Inflammatory macrophage treated with lipopolysaccharide for 4 hours (primary cell): Measurements from ENCODE around the gene CRYGA.

Experiments used
- DNase-seq: peaks from one replicate; pipeline ENCODE4 v3.0.0-alpha.2; 2020

CRYGA gene

GRCh38 chr2:208163489-208163888 is at the start of gene CRYGA:
CRYGA (minus strand) TSS chr2:208163589; CDS start chr2:208163556, 33 bp downstream.
- DNase-seq: no peak

- no peak for DNase-seq
These were observed 47.5 kb upstream of the CRYGA start for GRCh38 chr2:208210688-208211451.

GRCh38 chr2:208208335-208209085 is 45.1 kb upstream of the CRYGA start:
- no peak for DNase-seq

GRCh38 chr2:208207769-208208168 is 44.4 kb upstream of the CRYGA start:
- peak; percentile 16 for DNase-seq

GRCh38 chr2:208204166-208204565 is 40.8 kb upstream of the CRYGA start:
- no peak for DNase-seq

GRCh38 chr2:208195531-208195930 is 32.1 kb upstream of the CRYGA start:
- no peak for DNase-seq

- DNase-seq: no peak
These were observed 29.3 kb upstream of the CRYGA start for GRCh38 chr2:208192611-208193236.

- no peak for DNase-seq
These were observed 26.6 kb upstream of the CRYGA start, which contains the start of gene C2orf80 for GRCh38 chr2:208189810-208190503. C2orf80 (minus strand) TSS chr2:208190030; CDS start chr2:208186986, 3,044 bp downstream.

GRCh38 chr2:208189069-208189809 is 25.9 kb upstream of the CRYGA start:
- DNase-seq: no peak

GRCh38 chr2:208186893-208187292 is 23.5 kb upstream of the CRYGA start:
- DNase-seq: no peak

- no peak for DNase-seq
These were observed 23.1 kb upstream of the CRYGA start for GRCh38 chr2:208186465-208186864.

GRCh38 chr2:208183972-208184705 is 20.8 kb upstream of the CRYGA start:
- peak; percentile 25 for DNase-seq

GRCh38 chr2:208183526-208183925 is 20.1 kb upstream of the CRYGA start:
- no peak for DNase-seq

GRCh38 chr2:208182835-208183234 is 19.4 kb upstream of the CRYGA start:
- DNase-seq: peak; percentile 15

- DNase-seq: no peak
These were observed 15.7 kb upstream of the CRYGA start for GRCh38 chr2:208179028-208179609.

- DNase-seq: no peak
These were observed 12.4 kb upstream of the CRYGA start for GRCh38 chr2:208175840-208176153.

GRCh38 chr2:208175069-208175839 is 11.9 kb upstream of the CRYGA start:
- peak; percentile 89 for DNase-seq

- no peak for DNase-seq
These were observed 10.8 kb upstream of the CRYGA start for GRCh38 chr2:208174144-208174543.

- DNase-seq: peak; percentile 82
These were observed 8.7 kb upstream of the CRYGA start for GRCh38 chr2:208172125-208172524.

GRCh38 chr2:208164951-208165755 is 1.8 kb upstream of the CRYGA start:
- no peak for DNase-seq
